ENCODE results near the gene GNA12.

Gene GNA12

GRCh38 chr7:2825559-2826227, 18.4 kb downstream of the GNA12 start:
- no peak overlapping the region for H3K4me3 ChIP-seq (ENCODE audit: insufficient read depth, low read depth, low read length)
- H3K4me1 ChIP-seq (ENCODE audit: control insufficient read depth, insufficient read depth, low read length): peaks cover 23% of the 10 kb centered on the region
- no peaks in the 10 kb centered on the region for H3K27me3 ChIP-seq (ENCODE audit: control insufficient read depth, insufficient read depth, low read length, poor library complexity, severe bottlenecking)
- H3K9me3 ChIP-seq (ENCODE audit: control insufficient read depth, low read length): no peaks in the 10 kb centered on the region
- no peaks in the 10 kb centered on the region for H3K36me3 ChIP-seq (ENCODE audit: control insufficient read depth, insufficient read depth, low read length)
- 82% methylated on average over 20 of the region's 20 CpGs for WGBS, 2 experiments
- no peak overlapping the region for H3K27ac ChIP-seq (ENCODE audit: insufficient read depth, low read depth, low read length, poor library complexity, severe bottlenecking)

GRCh38 chr7:2824678-2825461, 19.2 kb downstream of the GNA12 start:
- Histone ChIP-seq H3K9me3 (ENCODE audit: control insufficient read depth, low read length) (no peaks in the 10 kb centered on the region), H3K27ac (ENCODE audit: insufficient read depth, low read depth, low read length, poor library complexity, severe bottlenecking) (peak overlapping the region; percentile 9), H3K4me1 (ENCODE audit: control insufficient read depth, insufficient read depth, low read length) (peaks cover 23% of the 10 kb centered on the region), H3K36me3 (ENCODE audit: control insufficient read depth, insufficient read depth, low read length) (no peaks in the 10 kb centered on the region), H3K27me3 (ENCODE audit: control insufficient read depth, insufficient read depth, low read length, poor library complexity, severe bottlenecking) (no peaks in the 10 kb centered on the region), H3K4me3 (ENCODE audit: insufficient read depth, low read depth, low read length) (no peak overlapping the region)
- WGBS, 2 experiments: 30 to 33% methylated on average over 16 of the region's 16 CpGs

GRCh38 chr7:2824026-2824677, 20.0 kb downstream of the GNA12 start:
- 69 to 74% methylated on average over 16 of the region's 16 CpGs for WGBS, 2 experiments
- Histone ChIP-seq H3K27me3 (ENCODE audit: control insufficient read depth, insufficient read depth, low read length, poor library complexity, severe bottlenecking) (no peaks in the 10 kb centered on the region), H3K36me3 (ENCODE audit: control insufficient read depth, insufficient read depth, low read length) (no peaks in the 10 kb centered on the region), H3K9me3 (ENCODE audit: control insufficient read depth, low read length) (no peaks in the 10 kb centered on the region), H3K27ac (ENCODE audit: insufficient read depth, low read depth, low read length, poor library complexity, severe bottlenecking) (no peak overlapping the region), H3K4me1 (ENCODE audit: control insufficient read depth, insufficient read depth, low read length) (peaks cover 27% of the 10 kb centered on the region), H3K4me3 (ENCODE audit: insufficient read depth, low read depth, low read length) (no peak overlapping the region)

- 90 to 92% methylated on average over 4 to 5 of the region's 5 CpGs for WGBS, 2 experiments
- Histone ChIP-seq H3K27ac (ENCODE audit: insufficient read depth, low read depth, low read length, poor library complexity, severe bottlenecking) (no peak overlapping the region), H3K36me3 (ENCODE audit: control insufficient read depth, insufficient read depth, low read length) (no peaks in the 10 kb centered on the region), H3K9me3 (ENCODE audit: control insufficient read depth, low read length) (no peaks in the 10 kb centered on the region), H3K4me1 (ENCODE audit: control insufficient read depth, insufficient read depth, low read length) (peaks cover 29% of the 10 kb centered on the region), H3K27me3 (ENCODE audit: control insufficient read depth, insufficient read depth, low read length, poor library complexity, severe bottlenecking) (no peaks in the 10 kb centered on the region), H3K4me3 (ENCODE audit: insufficient read depth, low read depth, low read length) (no peak overlapping the region)
These were observed 21.0 kb downstream of the GNA12 start for GRCh38 chr7:2823130-2823529.

GRCh38 chr7:2821842-2822507, 22.1 kb downstream of the GNA12 start:
- Histone ChIP-seq H3K9me3 (ENCODE audit: control insufficient read depth, low read length) (no peaks in the 10 kb centered on the region), H3K27me3 (ENCODE audit: control insufficient read depth, insufficient read depth, low read length, poor library complexity, severe bottlenecking) (no peaks in the 10 kb centered on the region), H3K4me3 (ENCODE audit: insufficient read depth, low read depth, low read length) (no peak overlapping the region), H3K36me3 (ENCODE audit: control insufficient read depth, insufficient read depth, low read length) (no peaks in the 10 kb centered on the region), H3K4me1 (ENCODE audit: control insufficient read depth, insufficient read depth, low read length) (peaks cover 29% of the 10 kb centered on the region), H3K27ac (ENCODE audit: insufficient read depth, low read depth, low read length, poor library complexity, severe bottlenecking) (no peak overlapping the region)
- 86 to 88% methylated on average over 9 to 10 of the region's 10 CpGs for WGBS, 2 experiments

GRCh38 chr7:2821161-2821841, 22.8 kb downstream of the GNA12 start:
- H3K36me3 ChIP-seq (ENCODE audit: control insufficient read depth, insufficient read depth, low read length): no peaks in the 10 kb centered on the region
- no peak overlapping the region for H3K4me3 ChIP-seq (ENCODE audit: insufficient read depth, low read depth, low read length)
- no peaks in the 10 kb centered on the region for H3K9me3 ChIP-seq (ENCODE audit: control insufficient read depth, low read length)
- 23 to 24% methylated on average over 12 of the region's 12 CpGs for WGBS, 2 experiments
- no peak overlapping the region for H3K27ac ChIP-seq (ENCODE audit: insufficient read depth, low read depth, low read length, poor library complexity, severe bottlenecking)
- peaks cover 29% of the 10 kb centered on the region for H3K4me1 ChIP-seq (ENCODE audit: control insufficient read depth, insufficient read depth, low read length)
- no peaks in the 10 kb centered on the region for H3K27me3 ChIP-seq (ENCODE audit: control insufficient read depth, insufficient read depth, low read length, poor library complexity, severe bottlenecking)

- no peak overlapping the region for H3K27ac ChIP-seq (ENCODE audit: insufficient read depth, low read depth, low read length, poor library complexity, severe bottlenecking)
These were observed 23.6 kb downstream of the GNA12 start for GRCh38 chr7:2820508-2820934.

GRCh38 chr7:2819954-2820397, 24.1 kb downstream of the GNA12 start:
- Histone ChIP-seq H3K4me1 (ENCODE audit: control insufficient read depth, insufficient read depth, low read length) (peaks cover 29% of the 10 kb centered on the region), H3K27me3 (ENCODE audit: control insufficient read depth, insufficient read depth, low read length, poor library complexity, severe bottlenecking) (no peaks in the 10 kb centered on the region), H3K27ac (ENCODE audit: insufficient read depth, low read depth, low read length, poor library complexity, severe bottlenecking) (no peak overlapping the region), H3K4me3 (ENCODE audit: insufficient read depth, low read depth, low read length) (no peak overlapping the region), H3K36me3 (ENCODE audit: control insufficient read depth, insufficient read depth, low read length) (no peaks in the 10 kb centered on the region), H3K9me3 (ENCODE audit: control insufficient read depth, low read length) (no peaks in the 10 kb centered on the region)
- WGBS, 2 experiments: 94 to 97% methylated on average over 16 of the region's 16 CpGs

More at GRCh38 chr7:2820508-2820934, 23.6 kb downstream of the GNA12 start:
- Histone ChIP-seq H3K27me3 (ENCODE audit: control insufficient read depth, insufficient read depth, low read length, poor library complexity, severe bottlenecking) (no peaks in the 10 kb centered on the region), H3K9me3 (ENCODE audit: control insufficient read depth, low read length) (no peaks in the 10 kb centered on the region), H3K36me3 (ENCODE audit: control insufficient read depth, insufficient read depth, low read length) (no peaks in the 10 kb centered on the region), H3K4me3 (ENCODE audit: insufficient read depth, low read depth, low read length) (no peak overlapping the region), H3K4me1 (ENCODE audit: control insufficient read depth, insufficient read depth, low read length) (peaks cover 29% of the 10 kb centered on the region)
- 87 to 90% methylated on average over 3 to 4 of the region's 4 CpGs for WGBS, 2 experiments

- Histone ChIP-seq H3K36me3 (ENCODE audit: control insufficient read depth, insufficient read depth, low read length) (no peaks in the 10 kb centered on the region), H3K27ac (ENCODE audit: insufficient read depth, low read depth, low read length, poor library complexity, severe bottlenecking) (no peak overlapping the region), H3K4me3 (ENCODE audit: insufficient read depth, low read depth, low read length) (no peak overlapping the region), H3K9me3 (ENCODE audit: control insufficient read depth, low read length) (no peaks in the 10 kb centered on the region), H3K4me1 (ENCODE audit: control insufficient read depth, insufficient read depth, low read length) (peaks cover 23% of the 10 kb centered on the region), H3K27me3 (ENCODE audit: control insufficient read depth, insufficient read depth, low read length, poor library complexity, severe bottlenecking) (no peaks in the 10 kb centered on the region)
- WGBS, 2 experiments: 89 to 91% methylated on average over 15 of the region's 15 CpGs
These were observed 24.8 kb downstream of the GNA12 start for GRCh38 chr7:2819161-2819953.
